CD8-positive, alpha-beta memory T cell (primary cell): ENCODE measurements around the gene BRPF1. TPM values are rescaled to one million over a fixed set of nuclear protein-coding genes. Genes with fewer than 3 reads are reported as not detected.
"Not testable (repeated sequence)": the region's sequence is repeated elsewhere in the genome, so short reads cannot be mapped to it uniquely, and the experiment has no call there.

Experiments used
- CTCF ChIA-PET: fragments of 350-600 bp; sonication (Branson Sonifier 250); formaldehyde crosslinking; loops from one replicate; lab custom pipeline; 2021; ENCODE audit warnings: antibody characterized with exemption; lab: Charles Lee
- POLR2A ChIA-PET: fragments of 350-600 bp; sonication (Branson Sonifier 250); formaldehyde crosslinking; loops from one replicate; lab custom pipeline; 2021; ENCODE audit warnings: antibody characterized with exemption; lab: Charles Lee
- DNase-seq, 5 donors: peaks; one replicate each; pipeline versions ENCODE4 v3.0.0 to v3.0.0-alpha.2; 2020 to 2022; ENCODE audit warnings: mixed read lengths in 1 of 5
- H3K27ac ChIP-seq: one replicate; pipeline ENCODE4 v1.7.0; 2013; ENCODE audit warnings: low read depth, mild to moderate bottlenecking, low read length, moderate library complexity
- H3K27me3 ChIP-seq: 2 replicates; pipeline ENCODE4 v1.7.0; 2013; ENCODE audit warnings: low read length, mild to moderate bottlenecking; ENCODE audit not compliant: insufficient read depth, poor library complexity, severe bottlenecking
- H3K36me3 ChIP-seq: 2 replicates; pipeline ENCODE4 v1.7.0; 2013; ENCODE audit warnings: mild to moderate bottlenecking, low read length, moderate library complexity; ENCODE audit not compliant: insufficient read depth
- H3K4me1 ChIP-seq: 2 replicates; pipeline ENCODE4 v1.7.0; 2013; ENCODE audit warnings: mild to moderate bottlenecking, low read length, moderate library complexity; ENCODE audit not compliant: insufficient read depth
- H3K4me3 ChIP-seq: 2 replicates; pipeline ENCODE4 v1.7.0; 2013; ENCODE audit warnings: mild to moderate bottlenecking, low read length
- H3K9me3 ChIP-seq: 2 replicates; pipeline ENCODE4 v1.7.0; 2013; ENCODE audit warnings: mild to moderate bottlenecking, low read length
- H3K27ac Mint-ChIP-seq, 8 donors: one replicate each; pipeline ENCODE4 v1.8.0; 2020 to 2021; ENCODE audit warnings: mixed read lengths in 8 of 8, mild to moderate bottlenecking in 6 of 8, inconsistent platforms in 3 of 8, moderate library complexity in 3 of 8
- H3K27me3 Mint-ChIP-seq, 2 donors: one replicate each; pipeline ENCODE4 v1.8.0; 2020 to 2021; ENCODE audit warnings: mixed read lengths in 2 of 2, mild to moderate bottlenecking in 1 of 2, moderate library complexity in 1 of 2
- H3K36me3 Mint-ChIP-seq, 3 donors: one replicate each; pipeline ENCODE4 v1.8.0; 2020 to 2021; ENCODE audit warnings: mixed read lengths in 3 of 3, inconsistent platforms in 1 of 3, mild to moderate bottlenecking in 1 of 3
- H3K4me1 Mint-ChIP-seq, 3 donors: one replicate each; pipeline ENCODE4 v1.8.0; 2020 to 2021; ENCODE audit warnings: mixed read lengths in 3 of 3, inconsistent platforms in 1 of 3, mild to moderate bottlenecking in 1 of 3
- H3K4me3 Mint-ChIP-seq, 7 donors: one replicate each; pipeline ENCODE4 v1.8.0; 2020 to 2021; ENCODE audit warnings: mixed read lengths in 7 of 7, mild to moderate bottlenecking in 6 of 7, moderate library complexity in 4 of 7, inconsistent platforms in 2 of 7
- H3K9me3 Mint-ChIP-seq, 5 donors: one replicate each; pipeline ENCODE4 v1.8.0; 2020 to 2022; ENCODE audit warnings: mixed read lengths in 5 of 5, mild to moderate bottlenecking in 3 of 5, moderate library complexity in 2 of 5, inconsistent platforms in 1 of 5
- polyA plus RNA-seq: library from polyadenylated mRNA; unstranded; fragments of 300-500 nt; fragmentation: Illumina TruSeq; gene quantifications from one replicate; pipeline ENCODE4 v1.2.3, GENCODE V29; 2021
- total RNA-seq, 2 experiments: library from RNA; stranded (reverse); gene quantifications; one replicate each; pipeline ENCODE4 v1.2.3, GENCODE V29; 2021

The BRPF1 gene
- total and polyA plus RNA-seq, 3 experiments from 2014 or later: 27.0 to 50.2 (median 46.8) TPM

DNA sequence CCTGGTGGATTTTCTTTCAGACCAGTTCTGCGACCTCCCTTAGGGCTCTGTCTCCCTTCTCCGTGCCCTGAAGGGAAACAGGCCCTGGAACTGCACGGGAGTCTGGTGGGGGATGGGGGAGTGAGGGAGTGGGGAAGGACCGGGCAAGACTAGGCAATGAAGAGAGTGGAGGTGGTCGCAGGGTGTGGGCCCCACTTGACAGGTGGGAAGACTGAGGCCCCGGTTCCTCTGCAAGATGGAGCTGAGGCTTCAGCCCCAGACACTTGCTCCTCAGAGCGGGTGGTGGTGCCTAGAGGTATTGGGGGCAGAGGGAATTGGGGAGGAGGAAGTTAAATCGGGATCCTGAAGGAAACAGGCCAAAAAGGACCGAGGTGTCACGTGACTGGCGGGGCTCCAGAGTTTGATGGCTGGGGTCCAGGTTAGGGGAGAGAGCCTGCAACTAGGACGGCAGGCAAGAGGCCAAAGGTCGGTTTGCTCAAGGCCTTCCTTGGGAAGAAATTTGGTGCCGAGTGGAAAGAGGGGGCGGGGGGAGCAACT is 38.8 kb downstream of the BRPF1 start:
- Histone ChIP-seq H3K36me3 (no peaks in the 10 kb centered on the region), H3K4me3 (peak overlapping the region; percentile 47), H3K4me1 (peaks cover 8% of the 10 kb centered on the region), H3K27me3 (no peaks in the 10 kb centered on the region), H3K9me3 (no peaks in the 10 kb centered on the region), H3K27ac (no peak overlapping the region)
- ChIA-PET CTCF (no interaction called here), POLR2A (interaction anchor here (0.7 kb wide), 1 partner anchor 22 kb away, joined by 7 read pairs; the partner anchor contains the start of gene ARPC4)
- Mint-ChIP-seq H3K4me1 (peaks cover 15 to 32% (median 18%) of the 10 kb centered on the region in 3 donors), H3K27ac (peak overlapping the region in 1 of 8 donors; percentile 93), H3K9me3 (no peaks in the 10 kb centered on the region), H3K36me3 (peaks cover 0 to 3% (median 0%) of the 10 kb centered on the region in 3 donors), H3K27me3 (peaks cover 0 to 6% of the 10 kb centered on the region in 2 donors), H3K4me3 (peak overlapping the region in 6 of 7 donors; percentile 35 to 74 (median 58))
- DNase-seq: no peak

DNA sequence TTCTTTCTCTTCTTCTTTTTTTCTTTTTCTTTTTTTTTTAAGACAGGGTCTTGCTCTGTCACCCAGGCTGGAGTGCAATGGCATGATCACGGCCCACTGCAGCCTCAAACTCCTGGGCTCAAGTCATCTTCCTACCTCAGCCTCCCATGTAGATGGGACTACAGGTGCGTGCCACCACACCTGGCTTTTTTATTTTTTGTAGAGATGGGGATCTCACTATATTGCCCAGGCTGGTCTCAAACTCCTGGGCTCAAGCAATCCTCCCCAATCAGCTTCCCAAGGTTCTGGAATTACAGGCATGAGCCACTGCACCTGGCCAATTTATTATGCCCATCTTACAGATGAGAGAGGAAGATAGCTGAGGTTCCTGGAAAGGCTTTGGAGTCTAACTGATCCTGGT is 39.5 kb downstream of the BRPF1 start:
- H3K27me3 ChIP-seq, DNase-seq, H3K9me3 ChIP-seq, H3K36me3 Mint-ChIP-seq, H3K27ac Mint-ChIP-seq, POLR2A ChIA-PET, CTCF ChIA-PET, H3K9me3 Mint-ChIP-seq, H3K27me3 Mint-ChIP-seq, H3K27ac ChIP-seq, H3K36me3 ChIP-seq, H3K4me3 ChIP-seq, H3K4me1 ChIP-seq: not testable (repeated sequence)
- Mint-ChIP-seq H3K4me3 (peak overlapping the region in 5 of 7 donors; percentile 50 to 79 (median 63)), H3K4me1 (peaks cover 15 to 33% (median 18%) of the 10 kb centered on the region in 3 donors)

DNA sequence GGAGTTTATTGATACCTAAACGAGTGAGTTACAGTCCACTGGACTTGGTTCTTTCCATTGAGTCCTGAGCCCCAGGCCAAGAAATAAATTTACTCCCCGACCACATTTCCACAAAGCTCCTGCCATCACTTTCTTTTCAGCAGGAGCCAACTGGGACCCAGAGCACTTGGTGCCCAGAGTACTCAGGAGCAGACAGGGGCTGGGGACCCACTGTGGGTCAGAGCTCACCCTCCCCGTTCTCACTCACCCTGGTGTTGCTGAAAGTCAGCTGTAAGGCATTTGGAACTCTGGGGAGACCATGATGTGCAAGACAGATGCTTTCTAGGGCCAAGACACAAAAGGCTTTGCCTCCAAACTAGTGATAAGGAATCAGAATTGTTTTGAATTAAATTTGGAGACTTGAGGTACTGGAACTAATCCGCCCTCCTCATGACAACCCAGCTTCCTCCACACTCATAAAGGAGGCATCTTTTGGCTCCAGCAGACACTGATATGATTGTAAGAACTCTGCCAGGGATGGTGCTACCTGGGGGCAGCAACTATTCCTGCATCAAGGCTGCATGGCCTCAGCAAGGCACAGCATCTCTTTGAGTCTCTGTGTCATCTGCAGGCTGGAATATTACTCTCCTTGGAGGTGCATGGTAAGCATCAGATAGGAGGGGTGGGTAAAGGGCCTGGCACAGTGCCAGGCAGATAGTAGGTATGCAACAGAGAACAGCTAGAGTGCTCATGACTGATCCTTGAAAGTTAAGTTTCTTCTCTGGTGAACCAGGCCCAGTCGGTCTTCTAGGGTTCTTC is 45.6 kb downstream of the BRPF1 start:
- ChIA-PET POLR2A (no interaction called here), CTCF (interaction anchor here (1.8 kb wide), 1 partner anchor 31 kb away, joined by 4 read pairs; no protein-coding TSS in a partner anchor)
- H3K4me3 ChIP-seq: no peak overlapping the region
- no peaks in the 10 kb centered on the region for H3K9me3 Mint-ChIP-seq
- H3K27me3 ChIP-seq: no peaks in the 10 kb centered on the region
- no peak overlapping the region for H3K4me3 Mint-ChIP-seq
- peak overlapping the region in 1 of 8 donors; percentile 24 for H3K27ac Mint-ChIP-seq
- peaks cover 0 to 2% of the 10 kb centered on the region in 2 donors for H3K27me3 Mint-ChIP-seq
- peaks cover 38 to 48% (median 40%) of the 10 kb centered on the region in 3 donors for H3K4me1 Mint-ChIP-seq
- H3K36me3 ChIP-seq: no peaks in the 10 kb centered on the region
- peaks cover 46% of the 10 kb centered on the region for H3K4me1 ChIP-seq
- peak in 1 of 5 donors; percentile 0 for DNase-seq
- no peaks in the 10 kb centered on the region for H3K9me3 ChIP-seq
- no peak overlapping the region for H3K27ac ChIP-seq
- peaks cover 0 to 11% (median 4%) of the 10 kb centered on the region in 3 donors for H3K36me3 Mint-ChIP-seq

DNA sequence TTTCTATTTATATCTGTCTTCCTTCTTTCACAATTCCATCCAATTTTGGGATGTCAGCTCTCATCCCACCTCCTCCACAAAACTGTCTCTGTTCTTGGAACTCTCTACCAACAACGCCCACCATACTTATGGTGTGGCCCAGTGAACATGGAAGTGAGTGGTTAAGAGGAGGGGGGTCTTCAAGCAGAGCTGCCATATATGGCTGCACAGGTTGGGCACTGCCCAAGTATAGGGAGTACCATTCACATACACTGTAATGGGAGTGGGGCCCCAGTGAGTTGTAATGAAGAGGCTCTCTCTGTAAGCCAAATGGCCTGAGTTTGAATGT is 46.1 kb downstream of the BRPF1 start:
- Mint-ChIP-seq H3K27ac (no peak overlapping the region), H3K27me3 (peaks cover 0 to 1% of the 10 kb centered on the region in 2 donors), H3K9me3 (no peaks in the 10 kb centered on the region), H3K4me1 (peaks cover 40 to 52% (median 42%) of the 10 kb centered on the region in 3 donors), H3K4me3 (no peak overlapping the region), H3K36me3 (peaks cover 0 to 17% (median 2%) of the 10 kb centered on the region in 3 donors)
- H3K27ac ChIP-seq: no peak overlapping the region
- DNase-seq: peak in 1 of 5 donors; percentile 23
- no peaks in the 10 kb centered on the region for H3K9me3 ChIP-seq
- CTCF ChIA-PET: no interaction called here
- POLR2A ChIA-PET: no interaction called here
- H3K36me3 ChIP-seq: no peaks in the 10 kb centered on the region
- H3K4me3 ChIP-seq: no peak overlapping the region
- H3K4me1 ChIP-seq: peaks cover 46% of the 10 kb centered on the region
- no peaks in the 10 kb centered on the region for H3K27me3 ChIP-seq

GRCh38 chr3:9778143-9779074 is 46.9 kb downstream of the BRPF1 start:
- Histone ChIP-seq H3K27me3 (no peaks in the 10 kb centered on the region), H3K36me3 (no peaks in the 10 kb centered on the region), H3K27ac (no peak overlapping the region), H3K9me3 (no peaks in the 10 kb centered on the region), H3K4me1 (peaks cover 46% of the 10 kb centered on the region), H3K4me3 (no peak overlapping the region)
- Mint-ChIP-seq H3K27me3 (no peaks in the 10 kb centered on the region), H3K4me3 (peak overlapping the region in 1 of 7 donors; percentile 6), H3K9me3 (no peaks in the 10 kb centered on the region), H3K36me3 (peaks cover 4 to 23% (median 5%) of the 10 kb centered on the region in 3 donors), H3K4me1 (peaks cover 40 to 55% (median 42%) of the 10 kb centered on the region in 3 donors), H3K27ac (peak overlapping the region in 4 of 8 donors; percentile 57 to 94 (median 82))
- DNase-seq: peak in 1 of 5 donors; percentile 17
- POLR2A ChIA-PET: no interaction called here
- CTCF ChIA-PET: no interaction called here

DNA sequence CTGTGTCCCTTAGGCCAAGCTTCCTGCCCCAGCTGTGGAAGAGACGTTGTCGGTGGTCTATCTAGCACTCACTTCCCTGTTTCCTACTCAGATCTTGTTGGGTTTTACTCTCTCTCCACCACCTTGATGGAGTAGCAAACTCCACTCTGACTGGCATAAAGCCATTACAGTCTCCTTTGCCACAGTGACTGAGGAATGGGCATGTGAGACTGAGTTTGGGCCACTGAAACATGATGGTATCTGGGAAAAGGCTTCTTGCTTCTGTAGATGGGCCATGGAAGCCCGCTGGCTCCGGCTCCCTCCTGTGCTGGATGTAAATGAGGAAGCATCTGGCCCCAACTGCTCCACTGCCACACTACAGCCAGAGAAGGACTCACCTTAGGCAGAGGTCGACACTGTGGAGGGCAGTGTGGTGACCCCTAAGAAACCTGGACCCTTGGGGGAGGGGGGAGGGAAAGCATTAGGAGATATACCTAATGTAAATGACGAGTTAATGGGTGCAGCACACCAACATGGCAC is 47.6 kb downstream of the BRPF1 start:
- Histone ChIP-seq H3K4me1 (peaks cover 46% of the 10 kb centered on the region), H3K4me3 (no peak overlapping the region), H3K9me3 (no peaks in the 10 kb centered on the region), H3K27ac (no peak overlapping the region), H3K27me3 (no peaks in the 10 kb centered on the region), H3K36me3 (no peaks in the 10 kb centered on the region)
- Mint-ChIP-seq H3K27ac (peak overlapping the region; percentile 57 to 97 (median 84)), H3K4me1 (peaks cover 40 to 55% (median 42%) of the 10 kb centered on the region in 3 donors), H3K27me3 (no peaks in the 10 kb centered on the region), H3K4me3 (peak overlapping the region in 6 of 7 donors; percentile 42 to 87 (median 61)), H3K36me3 (peaks cover 4 to 29% (median 5%) of the 10 kb centered on the region in 3 donors), H3K9me3 (no peaks in the 10 kb centered on the region)
- DNase-seq: peak in 1 of 5 donors; percentile 25
- POLR2A ChIA-PET: interaction anchor here (1.4 kb wide), 1 partner anchor 14 kb away, joined by 3 read pairs; the partner anchor contains the start of gene ARPC4
- CTCF ChIA-PET: no interaction called here

DNA sequence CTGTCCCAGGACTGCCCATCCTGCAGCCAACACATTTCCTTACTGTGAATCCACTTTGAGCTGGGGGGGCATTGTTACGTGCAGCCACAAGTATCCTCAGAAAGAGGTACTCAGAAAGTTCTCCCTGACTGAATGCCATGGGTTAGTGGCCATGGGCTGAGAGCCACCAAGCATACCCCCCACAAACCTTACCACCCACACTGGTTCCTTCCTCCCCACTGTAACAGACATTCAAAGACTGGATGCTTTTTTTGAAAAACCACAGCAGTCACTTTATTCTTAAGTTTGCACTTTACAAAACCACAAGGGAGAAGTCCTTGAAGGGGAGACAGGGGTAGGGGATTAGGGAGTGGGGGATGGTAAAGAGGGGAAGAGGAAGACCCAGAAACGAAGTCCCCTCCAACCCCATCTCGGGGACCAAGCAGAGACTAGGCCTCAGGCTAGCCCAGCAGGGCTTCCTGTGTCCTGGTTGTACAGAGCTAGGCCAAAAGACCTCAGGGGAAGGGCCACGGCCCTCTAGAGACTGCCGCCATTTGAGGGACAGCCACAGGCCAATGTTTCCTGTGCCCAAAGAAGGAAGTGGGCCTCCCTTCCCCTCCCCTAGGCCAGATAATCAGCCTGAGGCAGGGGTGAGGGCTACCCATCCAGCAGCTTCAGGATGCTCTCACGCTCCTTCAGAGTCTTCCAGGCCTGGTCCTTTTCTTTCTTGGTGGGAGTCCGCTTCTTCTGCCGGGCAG is 48.4 kb downstream of the BRPF1 start:
- Histone ChIP-seq H3K27me3 (no peaks in the 10 kb centered on the region), H3K4me1 (peaks cover 46% of the 10 kb centered on the region), H3K36me3 (peaks cover under 1% of the 10 kb centered on the region), H3K4me3 (peak overlapping the region; percentile 11), H3K27ac (peak overlapping the region; percentile 33), H3K9me3 (no peaks in the 10 kb centered on the region)
- no peaks in the 10 kb centered on the region for H3K9me3 Mint-ChIP-seq
- DNase-seq: peak in 3 of 5 donors; percentile 47 to 57 (median 50)
- peak overlapping the region; percentile 57 to 97 (median 88) for H3K27ac Mint-ChIP-seq
- H3K4me3 Mint-ChIP-seq: peak overlapping the region; percentile 12 to 87 (median 50)
- POLR2A ChIA-PET: interaction anchor here (1.2 to 1.4 kb wide), 2 partner anchors 13 to 383 kb away, joined by 3 to 4 read pairs; partner anchors contain the start of gene ARPC4
- CTCF ChIA-PET: interaction anchor here (0.9 to 1.8 kb wide), 3 partner anchors 11 to 28 kb away, joined by 3 to 5 read pairs (median 4); partner anchors contain the start of gene ARPC4
- H3K27me3 Mint-ChIP-seq: no peaks in the 10 kb centered on the region
- peaks cover 4 to 34% (median 6%) of the 10 kb centered on the region in 3 donors for H3K36me3 Mint-ChIP-seq
- peaks cover 40 to 55% (median 42%) of the 10 kb centered on the region in 3 donors for H3K4me1 Mint-ChIP-seq
